Heart left ventricle (tissue), 16 donors: ENCODE data around the gene SIRPB1. TPM values are rescaled to one million over a fixed set of nuclear protein-coding genes. Genes with fewer than 3 reads are reported as not detected.

Experiments
- ATAC-seq, 4 donors: fragments of 200-7000 bp; cut with Tn5 transposase; one replicate each; pipeline ENCODE4 v1.9.1; 2020 to 2022; ENCODE audit warnings: moderate library complexity in 4 of 4, mild to moderate bottlenecking in 3 of 4, moderate number of reproducible peaks in 1 of 4
- DNase-seq, 5 donors: peaks; one replicate each; pipeline ENCODE4 v3.0.0-alpha.2; 2020
- H3K27ac ChIP-seq, 12 donors: fragments of 200-600 bp; sonication (generic) in 4 of 12; one replicate each; pipeline versions ENCODE4 v1.5.0 to v1.8.0; 2016 to 2022; ENCODE audit warnings: mild to moderate bottlenecking in 2 of 12
- H3K27me3 ChIP-seq, 9 donors: fragments of 200-600 bp; sonication (generic) in 2 of 9; one replicate each; pipeline versions ENCODE4 v1.5.1 to v1.8.0; 2016 to 2022; ENCODE audit warnings: mild to moderate bottlenecking in 3 of 9
- H3K36me3 ChIP-seq, 9 donors: fragments of 200-600 bp; sonication (generic) in 2 of 9; one replicate each; pipeline versions ENCODE4 v1.5.0 to v1.8.0; 2018 to 2022; ENCODE audit warnings: mild to moderate bottlenecking in 2 of 9
- H3K4me1 ChIP-seq, 12 donors: fragments of 200-600 bp; sonication (generic) in 4 of 12; one replicate each; pipeline versions ENCODE4 v1.5.0 to v1.8.0; 2016 to 2022; ENCODE audit warnings: mild to moderate bottlenecking in 3 of 12
- H3K4me3 ChIP-seq, 12 donors: fragments of 200-600 bp; sonication (generic) in 4 of 12; one replicate each; pipeline versions ENCODE4 v1.5.0 to v1.8.0; 2017 to 2022; ENCODE audit warnings: mild to moderate bottlenecking in 9 of 12, moderate library complexity in 4 of 12
- H3K9me3 ChIP-seq, 12 donors: fragments of 200-600 bp; sonication (generic) in 4 of 12; one replicate each; pipeline versions ENCODE4 v1.5.0 to v1.8.0; 2016 to 2022; ENCODE audit warnings: mild to moderate bottlenecking in 1 of 12
- CTCF ChIP-seq, 12 donors: fragments of 200-600 bp; sonication (generic) in 4 of 12; IDR thresholded peaks; one replicate each; pipeline versions ENCODE4 v1.5.0 to v1.8.0; 2018 to 2022; ENCODE audit warnings: antibody characterized with exemption in 12 of 12, mild to moderate bottlenecking in 5 of 12
- POLR2A ChIP-seq, 2 donors: fragments of 450-650 bp; IDR thresholded peaks; one replicate each; pipeline ENCODE4 v1.6.1; 2017; ENCODE audit warnings: antibody characterized with exemption in 2 of 2, mild to moderate bottlenecking in 2 of 2, moderate library complexity in 2 of 2
- WGBS, 4 donors: extraction: QIAGEN DNeasy Blood & Tissue Kit in 2 of 4; methylation state at CpG; one replicate each; pipeline versions ENCODE4 v1.1.5 to v1.1.7; 2013 to 2018; 5-methylcytosine and 5-hydroxymethylcytosine counted together
- intact Hi-C, 10 donors: fragments of 100-400 bp; cut with DNase I; formaldehyde crosslinking; loops; one replicate each; pipeline versions ENCODE4 v1.11.1 to v1.14.2; 2022
- long read RNA-seq, 3 donors: library from polyadenylated mRNA; unstranded; transcript quantifications; one replicate each; pipeline ENCODE4 v2.0.0, GENCODE V29; 2020 to 2021
- polyA plus RNA-seq, 2 donors: library from polyadenylated mRNA; stranded (reverse); fragments of 200-250 nt; gene quantifications; one replicate each; pipeline ENCODE4 v1.2.3, GENCODE V29; 2013
- total RNA-seq, 9 donors: library from RNA; depleted of rRNA in 2 of 9; stranded (reverse); fragments of >200 nt in 2 of 9; fragmentation: NEBNext Ultra II Directional in 3 of 9; extraction: Animal tissue kit (Norgen Biotek cat#: 25700) in 3 of 9; gene quantifications; one replicate each; pipeline versions ENCODE4 v1.1.0 to v1.2.4, GENCODE V29; 2016 to 2023
- donor health status: ischemic (EF 13 %, LVEDD 7.1; RV severe dilation, severe dysfunction).
- donor health status: healthy with polysubstance abuse.
- donor health status: DM: no; HTN: yes; CAD: no.
- donor health status: DM: no; HTN: no; CAD: no.
- donor health status: ischemic (EF 25% LVEDD 6.9; RV normal size, moderate dysfunction).
- donor health status: ischemic (EF 25% LVEDD 5.7; RV mildly dilated, moderate dysfunction).
- donor health status: healthy.
- donor health status: DM: yes; HTN: yes; CAD: no.
- donor health status: ischemic (EF 35%, LVEDD 5.7; RV mildly dilated, moderate dysfunction).
- donor health status: nonischemic (EF 11% LVEDD 7.7; RV severe dilation, severe dysfunction).
- donor health status: DM: yes; HTN: yes; CAD: no.
- donor health status: PGD.
- donor health status: ischemic (EF 29% LVEDD 5.4; RV normal size, mild dysfunction).
- donor health status: nonischemic (EF 23%, LVEDD 6.1; RV moderate dilation, normal function).

The SIRPB1 gene
- 10 to 100 TPM in 1 of 9 donors, 1 to 10 TPM in 6, under 1 TPM in 2; 0.19 to 14.0 (median 2.1) TPM for total RNA-seq
- polyA plus RNA-seq, result under 1 TPM; 0.34 to 0.35 TPM
- long read RNA-seq, donor 1, result 0 reads
- long read RNA-seq, donor 2, result 0 reads
- long read RNA-seq, donor 3, result 0 reads

- ATAC-seq (peak in 3 of 4 donors; percentile 45 to 56 (median 49)), DNase-seq (no peak)
- TF ChIP-seq CTCF (IDR thresholded peaks at IDR 0.05) (no peak), POLR2A (IDR thresholded peaks at IDR 0.05) (no peak)
- intact Hi-C loops, result loop anchor here in 1 of 10 donors (10.0 kb wide), 1 partner anchor 55 kb away; no protein-coding TSS in a partner anchor
- H3K4me3 ChIP-seq, result peak within 1 kb of the TSS in 1 of 12 donors; percentile 41
- no peaks in the 10 kb centered on the region for H3K27me3 ChIP-seq
- H3K4me1 ChIP-seq, result peaks cover 0 to 67% (median 0%) of the 10 kb centered on the region in 12 donors
- 62 to 67% (median 63%) methylated on average over 5 of the region's 5 CpGs for WGBS, 4 donors
- peaks cover 0 to 11% (median 2%) of the 10 kb centered on the region in 12 donors for H3K9me3 ChIP-seq
- peak within 1 kb of the TSS in 2 of 12 donors; percentile 26 to 88 for H3K27ac ChIP-seq
- no peaks in the 10 kb centered on the region for H3K36me3 ChIP-seq
Measured at GRCh38 chr20:1619861-1620444, at the start of gene SIRPB1. Gene SIRPB1, minus strand, starts transcription at chr20:1620009. Its CDS starts 65 bp downstream, at chr20:1619944.

- TF ChIP-seq CTCF (IDR thresholded peaks at IDR 0.05) (no peak), POLR2A (IDR thresholded peaks at IDR 0.05) (no peak)
- 59 to 68% (median 65%) methylated on average over 5 of the region's 5 CpGs for WGBS, 4 donors
Measured at GRCh38 chr20:1669304-1669703, 49.5 kb upstream of the SIRPB1 start.

GRCh38 chr20:1667502-1668085 is 47.8 kb upstream of the SIRPB1 start:
- DNase-seq (no peak), ATAC-seq (no peak)
- no peak overlapping the region for H3K4me3 ChIP-seq
- no peak for TF ChIP-seq CTCF (IDR thresholded peaks at IDR 0.05)
- no peak for TF ChIP-seq POLR2A (IDR thresholded peaks at IDR 0.05)
- no peak overlapping the region for H3K27ac ChIP-seq
- no peaks in the 10 kb centered on the region for H3K9me3 ChIP-seq
- intact Hi-C loops, result no loop called here
- peaks cover 0 to 14% (median 0%) of the 10 kb centered on the region in 9 donors for H3K27me3 ChIP-seq
- WGBS, 4 donors, result 63 to 67% (median 65%) methylated on average over 1 of the region's 1 CpG
- H3K4me1 ChIP-seq, result peaks cover 0 to 12% (median 0%) of the 10 kb centered on the region in 12 donors
- no peaks in the 10 kb centered on the region for H3K36me3 ChIP-seq

More at GRCh38 chr20:1669304-1669703, 49.5 kb upstream of the SIRPB1 start:
- ATAC-seq (peak; percentile 34 to 71 (median 57)), DNase-seq (peak; percentile 34 to 74 (median 60))
- peaks cover 0 to 9% (median 0%) of the 10 kb centered on the region in 12 donors for H3K4me1 ChIP-seq
- H3K36me3 ChIP-seq, result no peaks in the 10 kb centered on the region
- no peaks in the 10 kb centered on the region for H3K9me3 ChIP-seq
- peaks cover 0 to 14% (median 0%) of the 10 kb centered on the region in 9 donors for H3K27me3 ChIP-seq
- intact Hi-C loops, result no loop called here
- no peak overlapping the region for H3K4me3 ChIP-seq
- H3K27ac ChIP-seq, result peak overlapping the region in 7 of 12 donors; percentile 17 to 73 (median 50)

GRCh38 chr20:1666802-1667201 is 47.0 kb upstream of the SIRPB1 start:
- DNase-seq (no peak), ATAC-seq (no peak)
- H3K9me3 ChIP-seq, result no peaks in the 10 kb centered on the region
- WGBS, 4 donors, result 66 to 83% (median 79%) methylated on average over 4 to 5 of the region's 5 CpGs
- H3K4me1 ChIP-seq, result peaks cover 0 to 17% (median 0%) of the 10 kb centered on the region in 12 donors
- intact Hi-C loops, result no loop called here
- no peaks in the 10 kb centered on the region for H3K36me3 ChIP-seq
- peaks cover 0 to 14% (median 0%) of the 10 kb centered on the region in 9 donors for H3K27me3 ChIP-seq
- no peak overlapping the region for H3K4me3 ChIP-seq
- no peak for TF ChIP-seq CTCF (IDR thresholded peaks at IDR 0.05)
- no peak for TF ChIP-seq POLR2A (IDR thresholded peaks at IDR 0.05)
- no peak overlapping the region for H3K27ac ChIP-seq
